T-helper 9 cell (primary cell): Measurements from ENCODE around the gene ALPK1.
"Not testable (repeated sequence)": the region's sequence is repeated elsewhere in the genome, so short reads cannot be mapped to it uniquely, and the experiment has no call there.

ENCODE experiments used
- DNase-seq: peaks from one replicate; pipeline ENCODE4 v3.0.0-alpha.2; 2020

Gene ALPK1

DNA sequence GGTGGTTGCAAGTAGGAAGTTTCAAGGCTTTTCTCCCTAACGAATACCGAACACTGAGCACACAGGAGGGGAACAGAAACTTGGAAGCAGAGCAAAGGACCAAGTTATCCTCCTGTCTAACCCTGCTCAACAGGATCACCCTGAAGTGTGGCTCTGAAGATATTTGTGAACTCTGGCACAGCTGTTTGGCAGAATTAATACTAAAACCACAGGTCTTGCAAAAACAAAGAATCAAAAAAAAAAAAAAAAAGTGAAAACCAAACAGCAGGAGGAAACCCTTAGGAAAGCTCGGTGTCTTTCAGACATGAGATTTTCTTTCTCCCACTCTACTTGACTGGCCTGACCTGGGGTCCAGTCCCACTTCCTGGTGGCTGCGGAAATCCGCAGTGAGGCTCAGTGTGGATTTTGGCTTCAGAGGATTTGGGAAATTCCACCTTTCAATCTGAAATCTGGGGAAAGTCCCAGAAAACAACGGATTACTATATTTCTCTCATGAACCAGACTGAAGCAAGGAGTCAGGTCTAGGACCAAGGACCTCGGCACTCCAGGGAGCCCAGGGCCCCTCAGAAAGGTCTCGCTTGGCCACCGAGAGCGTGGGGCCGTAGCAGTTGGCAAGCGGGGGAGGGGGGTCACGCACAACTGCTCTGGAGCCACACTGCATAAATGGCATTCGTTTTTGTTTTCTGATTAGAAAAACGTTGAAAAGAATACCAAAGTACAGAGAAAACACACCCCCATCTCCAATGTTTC is 12.3 kb upstream of the ALPK1 start:
- DNase-seq: no peak

DNA sequence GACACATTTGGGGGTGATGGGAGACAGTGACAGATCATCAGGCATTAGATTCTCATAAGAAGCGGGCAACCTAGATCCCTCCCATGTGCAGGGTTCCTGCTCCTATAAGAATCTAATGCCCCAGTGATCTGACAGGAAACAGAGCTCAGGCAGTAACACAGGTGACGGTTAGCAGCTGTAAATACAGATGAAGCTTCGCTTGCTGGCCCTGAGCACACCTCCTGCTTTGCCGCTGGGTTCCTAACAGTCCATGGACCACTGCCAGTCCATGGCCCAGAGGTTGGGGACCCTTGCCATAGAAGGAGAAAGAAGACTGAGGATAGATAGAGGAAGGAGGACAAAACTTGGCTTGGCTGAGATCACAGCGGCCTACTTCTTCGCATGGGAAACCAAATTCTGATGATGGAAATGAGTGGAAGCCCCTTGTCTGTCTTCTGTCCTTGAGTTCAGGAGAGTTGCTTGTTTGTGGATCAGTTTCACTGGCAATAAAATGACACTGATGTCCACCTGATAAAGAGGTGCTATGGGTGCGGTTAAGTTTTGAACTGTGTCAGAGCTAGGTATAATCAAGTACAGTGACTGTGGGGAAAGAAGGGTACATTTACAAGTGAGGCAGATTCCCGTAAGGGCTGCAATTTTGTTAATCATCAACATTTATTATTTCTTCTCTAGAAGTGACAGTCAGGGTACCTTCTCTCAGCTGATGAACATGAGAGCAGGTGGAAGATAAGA is 9.7 kb upstream of the ALPK1 start:
- DNase-seq: no peak

DNA sequence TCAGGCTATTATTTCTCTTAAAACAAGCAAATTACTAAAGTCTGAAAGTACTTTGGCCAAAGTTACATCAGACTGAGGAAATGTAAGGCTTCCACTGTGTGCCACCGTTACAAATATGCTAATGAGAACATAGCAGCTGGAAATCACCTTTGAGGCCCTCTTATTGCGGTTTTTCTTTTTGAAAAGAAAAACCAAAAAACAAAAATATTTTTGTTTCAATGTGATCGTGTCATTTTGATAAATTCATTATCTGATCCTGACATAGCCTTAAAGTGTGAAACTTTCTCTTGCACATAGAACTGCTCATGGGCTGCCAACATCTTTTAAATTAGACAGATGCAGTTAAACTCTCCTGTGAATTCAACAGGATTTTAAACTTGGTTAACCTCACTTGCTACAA is 8.7 kb upstream of the ALPK1 start:
- no peak for DNase-seq

DNA sequence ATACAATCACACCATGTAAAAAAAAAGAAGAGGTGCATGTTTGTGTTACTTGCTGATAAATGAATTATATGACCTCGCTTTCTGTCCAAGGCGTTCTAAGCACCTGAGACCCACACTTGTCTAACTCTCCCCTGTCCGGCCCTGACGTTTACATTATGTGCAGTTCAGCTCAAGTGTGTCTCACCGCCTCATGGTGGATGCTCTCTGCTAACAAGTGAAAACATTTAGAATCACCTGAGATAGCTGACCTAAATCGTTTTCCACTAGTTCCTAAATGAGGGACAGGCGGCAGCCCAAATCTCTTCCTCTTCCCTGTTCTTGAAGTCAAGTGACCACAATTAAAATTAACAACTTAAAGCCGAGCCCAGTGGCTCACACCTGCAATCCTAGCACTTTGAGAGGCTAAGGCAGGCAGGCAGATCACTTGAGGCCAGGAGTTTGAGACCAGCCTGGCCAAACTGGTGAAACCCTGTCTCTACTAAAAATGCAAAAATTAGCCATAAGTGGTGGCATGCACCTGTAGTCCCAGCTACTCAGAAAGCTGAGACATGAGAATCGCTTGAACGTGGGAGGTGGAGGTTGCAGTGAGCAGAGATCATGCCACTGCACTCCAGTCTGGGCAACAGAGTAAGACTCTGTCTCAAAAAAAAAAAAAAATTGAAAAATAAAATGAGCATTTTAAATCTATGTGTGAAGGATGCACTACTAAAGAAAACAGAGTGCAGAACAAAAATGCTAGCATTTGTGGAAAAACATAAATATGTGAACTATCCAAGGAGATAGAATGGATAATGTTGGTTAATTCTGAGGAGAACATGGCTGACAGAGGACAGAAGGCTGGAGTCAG is 7.5 kb upstream of the ALPK1 start:
- DNase-seq: no peak

DNA sequence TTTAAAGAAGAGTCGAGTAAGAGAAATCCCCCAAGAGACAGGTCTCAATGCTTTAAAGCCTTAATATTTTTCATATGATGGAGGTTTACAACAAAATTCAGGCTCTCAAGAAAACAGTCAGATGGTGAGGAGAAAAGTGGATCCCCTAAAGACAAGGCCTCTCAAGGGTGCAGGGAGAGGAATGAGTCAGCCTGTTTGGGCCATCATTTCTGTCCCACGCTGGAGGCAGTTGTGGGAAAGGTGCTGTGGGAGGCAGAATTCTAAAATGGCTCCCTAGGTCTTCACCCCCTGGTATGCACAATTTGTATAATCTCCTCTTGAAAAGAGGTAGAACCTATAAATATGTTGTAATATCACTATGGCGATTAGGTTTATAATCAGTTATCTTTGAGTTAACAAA is 6.8 kb upstream of the ALPK1 start:
- no peak for DNase-seq

DNA sequence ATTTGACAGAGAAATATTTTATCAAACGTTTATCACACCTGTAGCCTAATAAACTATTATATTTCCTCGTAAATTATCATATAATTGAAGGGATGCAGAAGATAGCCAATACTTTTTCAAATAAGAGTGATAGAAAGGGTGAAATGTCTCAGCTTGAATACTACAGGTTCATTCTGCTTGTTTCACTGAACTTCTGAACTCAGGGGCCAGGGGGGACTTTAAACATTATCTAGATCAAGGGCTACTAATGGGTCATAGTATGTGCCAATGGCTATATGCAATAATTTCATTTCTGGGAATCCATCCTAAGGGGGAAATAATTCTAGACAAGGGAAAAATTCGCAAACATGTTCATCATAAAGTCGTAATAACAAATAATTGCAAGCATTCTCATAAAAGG is 2.6 kb downstream of the ALPK1 start:
- DNase-seq: no peak

DNA sequence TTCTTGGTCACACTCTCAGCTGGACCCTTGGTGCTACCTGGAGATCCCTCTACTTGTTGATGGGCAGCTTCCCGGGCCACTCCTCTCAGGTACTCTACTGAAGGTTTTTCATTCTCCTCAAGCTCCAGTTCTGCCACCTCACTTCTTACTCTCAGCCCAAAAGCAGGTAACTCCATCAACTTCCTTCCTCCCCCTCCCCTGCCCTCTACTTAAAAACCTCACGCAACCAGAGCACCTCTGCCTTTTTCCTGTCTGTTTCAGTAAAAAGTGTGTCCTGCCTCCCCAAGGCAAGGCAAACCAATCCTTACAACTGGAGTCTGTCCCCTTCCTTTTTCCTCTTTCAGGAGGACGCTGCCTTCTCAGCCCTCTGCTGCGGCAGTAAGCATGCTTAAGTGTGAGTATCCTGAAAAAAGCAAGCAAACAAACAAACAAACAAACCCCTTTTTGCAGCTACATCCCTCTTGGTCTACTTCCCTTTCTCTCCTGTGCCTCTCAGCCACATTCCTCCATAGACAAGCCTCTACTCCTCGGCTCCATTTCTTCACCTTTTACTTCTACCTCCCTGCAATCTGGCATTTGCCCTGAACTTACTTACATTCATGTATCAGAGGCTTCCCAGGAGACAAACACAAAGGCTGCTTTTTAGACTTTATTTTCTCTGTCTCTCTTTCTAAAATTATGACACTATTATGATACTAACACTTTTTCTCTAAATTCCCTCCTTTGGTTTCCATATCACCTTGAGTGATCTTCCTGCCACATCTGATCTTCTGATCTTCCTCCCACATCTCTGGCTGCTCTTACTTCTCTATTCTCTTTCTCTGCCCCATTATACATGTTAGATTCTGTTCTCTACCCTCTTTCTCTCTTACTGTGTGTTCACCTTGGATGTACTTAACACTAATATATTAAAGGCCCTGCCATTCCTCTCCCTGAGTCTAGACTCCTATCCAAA is 5.4 kb downstream of the ALPK1 start:
- no peak for DNase-seq

DNA sequence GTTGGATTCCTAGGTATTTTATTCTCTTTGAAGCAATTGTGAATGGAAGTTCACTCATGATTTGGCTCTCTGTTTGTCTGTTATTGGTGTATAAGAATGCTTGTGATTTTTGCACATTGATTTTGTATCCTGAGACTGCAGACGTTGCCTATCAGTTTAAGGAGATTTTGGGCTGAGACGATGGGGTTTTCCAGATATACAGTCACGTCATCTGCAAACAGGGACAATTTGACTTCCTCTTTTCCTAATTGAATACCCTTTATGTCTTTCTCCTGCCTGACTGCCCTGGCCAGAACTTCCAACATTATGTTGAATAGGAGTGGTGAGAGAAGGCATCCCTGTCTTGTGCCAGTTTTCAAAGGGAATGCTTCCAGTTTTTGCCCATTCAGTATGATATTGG is 8.3 kb downstream of the ALPK1 start:
- DNase-seq: not testable (repeated sequence)

DNA sequence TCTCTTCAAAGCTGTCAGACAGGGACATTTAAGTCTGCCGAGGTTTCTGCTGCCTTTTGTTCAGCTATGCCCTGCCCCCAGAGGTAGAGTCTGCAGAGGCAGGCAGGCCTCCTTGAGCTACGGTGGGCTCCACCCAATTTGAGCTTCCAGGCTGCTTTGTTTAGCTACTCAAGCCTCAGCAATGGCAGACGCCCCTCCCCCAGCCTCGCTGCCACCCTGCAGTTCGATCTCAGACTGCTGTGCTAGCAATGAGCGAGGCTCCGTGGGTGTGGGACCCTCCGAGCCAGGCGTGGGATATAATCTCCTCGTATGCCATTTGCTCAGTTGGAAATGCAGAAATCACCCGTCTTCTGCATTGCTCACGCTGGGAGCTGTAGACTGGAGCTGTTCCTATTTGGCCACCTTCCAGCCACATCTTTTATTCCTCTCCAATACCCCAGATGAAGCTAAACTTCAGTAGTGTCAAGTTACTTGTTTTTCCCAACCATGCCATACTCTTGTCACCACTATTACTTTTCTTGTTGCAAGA is 12.2 kb downstream of the ALPK1 start:
- not testable (repeated sequence) for DNase-seq

DNA sequence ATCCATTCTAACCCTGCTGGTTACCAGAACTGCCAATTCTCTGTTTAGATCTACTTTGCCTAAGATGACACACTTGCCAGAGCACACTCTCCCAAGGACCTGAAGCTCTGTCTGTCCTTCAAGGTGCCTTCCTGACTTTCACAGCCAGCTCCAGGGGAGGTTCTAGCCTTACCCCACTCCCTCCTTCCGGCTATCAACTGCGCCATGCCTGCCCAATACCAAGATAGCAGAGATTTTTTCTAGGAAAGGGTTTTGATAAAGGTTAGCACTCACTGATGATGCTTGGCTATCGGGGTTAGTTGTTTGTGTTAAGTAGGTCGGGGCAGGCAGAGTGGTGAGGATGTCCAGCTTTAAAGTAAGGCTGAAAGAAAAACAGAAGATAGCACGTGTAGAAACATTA is 14.3 kb downstream of the ALPK1 start:
- DNase-seq: no peak

DNA sequence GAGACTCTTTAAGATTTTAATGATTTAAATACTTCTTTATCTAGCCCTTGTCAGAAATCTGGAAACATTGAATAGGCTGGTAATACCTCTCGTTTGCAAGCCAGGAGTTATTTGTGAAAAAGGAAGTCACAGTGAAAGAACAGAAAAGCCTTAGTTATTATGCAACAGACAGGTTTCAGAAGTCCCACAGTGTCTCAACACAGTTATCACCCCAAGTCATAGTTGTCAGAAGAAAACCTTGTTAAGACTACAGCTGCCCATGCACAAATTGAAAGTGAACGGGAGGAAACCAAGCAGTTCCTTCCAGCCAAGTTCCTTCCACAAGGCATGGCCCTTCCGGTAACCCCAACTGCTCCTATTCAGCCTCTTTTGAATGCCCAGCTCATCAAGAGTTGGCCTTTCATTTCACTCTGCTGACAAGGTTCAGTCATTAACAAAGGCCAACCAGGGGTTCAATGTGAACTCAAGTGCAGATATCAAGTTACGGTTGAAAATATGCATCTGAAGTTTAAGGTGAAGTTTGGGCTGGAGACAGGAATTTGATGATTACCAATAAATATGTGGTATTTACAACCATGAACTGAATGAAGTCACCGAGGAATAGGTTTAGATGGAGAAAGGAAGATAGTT is 15.6 kb downstream of the ALPK1 start:
- DNase-seq: no peak

DNA sequence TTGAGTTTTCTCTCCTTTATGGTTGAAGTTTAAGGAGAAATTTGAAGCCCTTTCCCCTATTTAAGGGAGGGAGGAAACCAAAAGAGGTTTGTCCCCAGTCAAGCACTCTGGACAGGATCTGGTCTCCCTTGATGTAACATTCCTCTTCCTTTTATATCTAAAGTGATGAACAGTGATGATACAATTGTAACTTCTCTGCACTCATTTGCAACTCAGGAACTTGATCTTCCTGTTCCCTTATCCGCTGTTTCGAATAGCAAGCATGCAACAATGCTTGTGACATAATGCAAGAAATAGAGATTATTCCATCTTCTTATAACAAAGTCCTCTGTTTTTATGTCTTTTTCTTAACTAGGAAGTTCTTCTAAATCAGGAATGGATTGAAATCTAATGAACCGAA is 18.3 kb downstream of the ALPK1 start:
- no peak for DNase-seq

DNA sequence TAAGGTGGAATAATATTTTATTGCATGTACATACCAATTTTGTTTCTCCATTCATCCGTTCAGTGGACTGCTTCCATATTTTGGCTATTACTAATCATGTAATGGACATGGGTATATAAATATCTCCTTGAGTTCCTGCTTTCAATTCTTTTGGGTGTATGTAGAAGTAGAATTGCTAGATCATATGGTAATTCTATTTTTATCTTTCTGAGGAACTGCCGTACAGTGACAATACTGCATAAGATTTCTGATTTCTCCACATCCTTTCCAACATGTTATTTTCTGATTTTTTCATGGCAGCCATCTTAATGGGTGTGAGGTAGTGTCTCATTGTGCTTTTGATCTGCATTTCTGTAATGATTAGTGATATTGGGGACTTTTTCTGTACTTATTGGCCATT is 19.2 kb downstream of the ALPK1 start:
- DNase-seq: no peak

DNA sequence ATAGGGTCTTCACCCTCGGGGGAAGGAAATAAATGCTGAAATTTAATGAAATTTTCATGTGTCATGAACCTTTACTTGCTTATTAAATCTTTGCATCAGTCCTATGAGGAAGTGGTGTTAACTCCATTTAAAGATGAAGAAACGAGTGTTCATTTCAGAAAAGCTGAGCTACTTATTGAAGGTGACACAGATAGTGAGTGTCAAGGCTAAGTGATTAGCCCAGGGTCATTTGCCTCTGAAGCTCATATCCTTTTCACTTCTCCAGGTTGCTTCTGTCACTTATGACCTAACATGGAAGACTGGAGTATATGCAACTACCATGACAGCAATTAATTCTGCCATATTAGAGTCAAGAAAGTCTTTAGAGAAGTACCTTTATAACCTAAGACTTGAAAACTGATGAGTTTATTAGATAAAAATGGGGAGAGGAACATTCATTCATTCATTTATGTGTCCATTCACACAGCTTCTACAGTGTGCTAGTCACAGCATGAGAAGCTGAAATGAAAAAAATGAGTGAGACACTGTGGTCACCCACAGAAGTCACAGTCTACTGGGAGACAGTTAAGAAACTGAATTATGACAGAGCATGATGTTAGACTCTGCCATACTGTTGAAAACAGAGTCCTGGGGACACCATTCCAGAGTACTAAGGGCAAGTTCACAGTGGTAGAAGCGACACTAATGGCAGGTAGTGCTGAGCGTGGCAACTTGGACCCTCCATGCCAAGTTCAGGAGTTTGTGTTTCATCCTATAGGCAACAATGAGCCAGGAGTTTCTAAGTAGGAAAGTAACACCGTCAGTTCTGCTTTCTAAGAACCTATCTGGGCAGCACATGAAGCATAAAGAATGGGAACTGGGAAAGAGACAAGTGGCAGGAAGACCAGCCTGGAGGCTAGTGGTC is 21.3 kb downstream of the ALPK1 start:
- no peak for DNase-seq

DNA sequence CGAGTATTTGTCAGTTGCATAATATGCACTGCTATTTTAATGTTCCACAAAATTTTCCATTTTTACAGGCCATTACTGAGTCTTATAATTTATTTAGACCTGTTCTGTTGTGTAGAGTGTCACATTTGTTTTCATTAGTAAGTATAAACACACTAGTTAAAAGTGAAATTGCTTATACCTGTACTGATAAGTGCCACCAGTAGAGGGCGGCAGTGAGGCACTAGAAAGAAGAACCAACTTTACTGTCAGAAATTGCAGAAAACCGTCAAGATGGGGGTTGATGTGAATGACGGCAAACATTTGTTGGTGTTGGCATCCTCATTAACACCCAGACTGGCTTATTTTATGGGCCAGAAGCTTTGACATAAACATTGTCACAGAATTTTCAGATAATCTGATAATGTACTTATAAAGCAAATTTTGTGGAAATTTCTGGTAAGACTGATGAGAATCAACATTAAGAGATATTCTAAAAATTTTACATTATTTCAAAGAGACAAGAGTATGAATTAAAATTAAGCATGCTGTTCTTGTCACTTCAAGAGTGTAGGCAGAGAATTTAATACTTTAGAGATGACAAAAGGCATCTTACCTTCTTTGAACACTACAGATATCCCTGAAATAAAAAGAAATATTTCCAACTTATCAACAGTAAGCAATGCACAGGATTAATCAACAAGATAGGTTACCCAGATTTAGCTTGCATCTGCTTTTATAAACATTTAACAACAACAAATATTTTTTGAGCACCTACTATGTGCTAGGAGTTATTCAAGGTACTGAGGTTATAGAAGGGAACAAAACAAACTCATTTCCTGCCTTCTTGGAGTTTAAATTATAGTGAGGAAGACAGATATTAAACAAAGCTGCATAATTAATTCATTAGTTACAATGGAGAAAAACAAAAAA is 24.9 kb downstream of the ALPK1 start:
- peak; percentile 82 for DNase-seq

DNA sequence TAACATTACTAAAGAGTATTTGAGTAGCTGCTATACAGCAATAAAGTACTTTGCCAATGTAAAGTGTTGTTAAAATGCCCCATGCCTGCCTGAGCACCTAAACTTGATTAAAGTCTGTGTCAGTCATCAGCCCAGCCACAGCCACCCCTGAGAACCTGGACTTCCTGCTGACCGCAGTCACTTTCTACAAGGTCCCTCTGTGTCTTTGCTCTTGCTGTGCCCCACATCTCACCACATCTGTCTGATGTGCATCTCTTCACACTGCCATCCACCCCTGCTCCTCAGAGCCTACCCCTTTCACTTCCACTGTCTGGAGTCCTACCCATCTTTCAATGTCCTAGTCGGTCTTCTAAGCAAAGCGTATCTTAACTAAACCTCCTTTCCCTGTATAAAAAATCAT is 25.7 kb downstream of the ALPK1 start:
- no peak for DNase-seq

DNA sequence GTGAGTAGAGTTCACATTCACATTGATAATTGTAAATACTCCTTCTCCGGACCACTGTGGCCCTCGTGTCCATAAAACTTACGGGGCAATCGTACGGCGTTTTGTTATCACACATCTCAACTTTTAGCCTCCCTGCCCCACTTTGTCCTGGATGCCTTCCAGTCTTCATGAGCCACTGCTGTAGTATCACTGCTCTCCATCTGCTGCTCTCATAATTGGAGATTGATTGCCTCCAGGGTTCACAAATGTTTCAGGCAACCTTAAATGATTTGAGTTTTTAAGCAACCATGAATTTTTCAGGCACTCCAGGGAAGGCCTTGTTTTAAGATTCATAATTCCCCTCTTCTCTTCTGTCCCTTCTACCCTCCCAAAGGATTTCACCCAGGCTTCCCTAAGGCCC is 28.4 kb downstream of the ALPK1 start:
- DNase-seq: no peak

DNA sequence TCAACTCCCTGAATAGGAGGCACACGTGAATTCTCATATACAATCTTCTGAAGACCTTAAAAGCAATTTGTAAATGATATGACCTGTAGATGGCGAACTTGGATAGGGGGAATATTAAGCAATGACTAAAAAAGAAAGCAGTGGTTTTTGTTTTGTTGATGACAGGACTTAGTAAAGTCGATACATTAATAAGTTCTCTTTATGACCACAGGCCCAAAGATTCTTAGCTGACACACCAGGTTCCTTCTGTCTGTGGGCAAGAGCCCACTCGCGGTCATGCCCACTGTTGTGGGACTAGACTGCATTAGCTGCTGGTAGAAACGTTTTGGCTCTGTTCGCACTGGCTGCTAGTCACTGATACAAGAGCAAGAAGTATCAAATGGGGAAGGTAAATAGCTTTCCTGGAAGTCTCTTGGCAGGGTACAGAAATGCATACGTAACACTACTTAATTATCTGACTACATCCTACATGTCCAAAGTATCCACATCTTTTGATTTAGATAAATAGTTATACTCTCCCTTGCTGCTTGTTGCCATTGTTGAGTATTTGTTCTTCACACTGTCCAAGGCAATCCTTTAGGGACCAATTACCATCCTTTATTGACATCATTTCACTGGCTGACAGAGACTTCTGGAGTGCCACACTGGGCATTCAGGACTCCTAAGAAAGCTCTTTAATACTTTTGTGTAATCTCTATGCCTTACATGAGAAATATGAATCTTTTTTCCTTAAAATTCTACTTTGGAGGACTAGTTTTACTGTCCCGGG is 31.0 kb downstream of the ALPK1 start:
- DNase-seq: no peak

DNA sequence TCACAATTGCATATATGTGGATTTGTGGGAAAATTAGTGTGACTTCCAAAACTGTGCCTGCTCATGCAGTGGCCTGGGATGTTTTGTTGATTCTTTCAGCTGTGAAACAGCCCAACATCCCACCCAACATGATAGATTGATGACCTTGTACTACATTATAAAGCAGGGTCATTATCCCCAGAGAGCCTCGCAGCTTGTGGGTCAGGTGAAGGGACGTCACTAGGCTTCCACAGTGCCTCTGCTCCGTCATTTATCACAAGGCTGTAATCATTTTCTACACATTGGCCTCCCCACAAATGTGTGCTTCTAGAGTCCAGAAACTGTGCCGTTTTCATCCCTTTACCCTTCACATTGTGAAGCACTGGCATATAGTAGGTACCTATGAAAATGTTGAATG is 31.6 kb downstream of the ALPK1 start:
- no peak for DNase-seq
